MM.1S (cell line): ENCODE measurements around the gene OGFRL1.

Source experiments
- CTCF ChIP-seq: fragments of 300-600 bp; sonication (generic); IDR thresholded peaks from 2 replicates; pipeline ENCODE4 v1.5.1; 2016; ENCODE audit warnings: antibody characterized with exemption, low read length, mixed read lengths
- EZH2 ChIP-seq: fragments of 300-600 bp; sonication (generic); optimal IDR thresholded peaks from 2 replicates; pipeline ENCODE3; 2017; ENCODE audit warnings: low read depth, mild to moderate bottlenecking, antibody characterized with exemption, low read length, mixed read lengths

DNA sequence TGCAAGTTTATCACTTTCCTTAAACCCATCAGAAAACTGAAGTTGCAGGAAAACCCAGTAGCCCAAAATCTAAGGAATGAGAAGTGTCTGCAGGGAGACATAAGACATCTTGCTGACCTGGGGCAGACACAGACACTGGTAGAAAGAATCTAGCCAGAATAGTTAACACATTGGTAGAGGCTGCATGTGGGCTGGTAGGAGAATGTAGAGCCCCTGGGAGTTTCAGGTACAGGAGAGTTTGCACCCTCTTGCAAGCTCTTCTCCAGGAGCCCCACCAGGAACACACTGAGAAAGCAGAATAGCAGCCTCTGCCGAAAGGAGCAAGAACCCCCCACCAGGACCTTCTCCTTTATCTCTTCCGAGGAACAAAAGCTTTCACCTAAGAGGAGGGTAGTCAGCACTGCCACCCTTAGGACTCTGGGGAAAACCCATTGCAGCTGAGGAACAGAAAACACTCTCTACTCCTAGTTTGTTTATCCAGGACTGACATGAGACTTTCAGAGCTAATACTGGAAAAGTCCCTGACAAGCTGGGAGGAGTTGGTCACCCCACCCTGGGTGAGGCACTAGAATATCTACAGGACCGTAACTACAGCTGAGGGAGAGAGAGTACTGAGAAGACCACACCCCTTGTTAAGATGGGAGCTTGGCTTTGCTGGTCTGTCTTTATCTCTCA is 10.5 kb upstream of the OGFRL1 start:
- no peak for TF ChIP-seq CTCF
- no peak for TF ChIP-seq EZH2
